Thyroid gland (tissue), 4 donors: ENCODE measurements around the gene ZBTB7B.
A peak's percentile ranks its signal among the peaks of the same experiment; 100 is the strongest.

Experiments used
- POLR2A ChIP-seq, 2 donors: fragments of 450-650 bp; IDR thresholded peaks; one replicate each; pipeline ENCODE4 v1.6.1; 2017; ENCODE audit warnings: antibody characterized with exemption in 2 of 2, mild to moderate bottlenecking in 2 of 2, moderate library complexity in 1 of 2
- TF ChIP-seq, protein P1 (sequence below), 6 experiments: fragments of 200-600 bp in 3 of 6; fragments of 450-650 bp in 3 of 6; sonication (generic) in 3 of 6; IDR thresholded peaks; one replicate each; pipeline ENCODE4 v1.5.1; 2016 to 2019; ENCODE audit warnings: antibody characterized with exemption in 6 of 6, mild to moderate bottlenecking in 2 of 6, inconsistent platforms in 1 of 6, moderate library complexity in 1 of 6

DNA sequence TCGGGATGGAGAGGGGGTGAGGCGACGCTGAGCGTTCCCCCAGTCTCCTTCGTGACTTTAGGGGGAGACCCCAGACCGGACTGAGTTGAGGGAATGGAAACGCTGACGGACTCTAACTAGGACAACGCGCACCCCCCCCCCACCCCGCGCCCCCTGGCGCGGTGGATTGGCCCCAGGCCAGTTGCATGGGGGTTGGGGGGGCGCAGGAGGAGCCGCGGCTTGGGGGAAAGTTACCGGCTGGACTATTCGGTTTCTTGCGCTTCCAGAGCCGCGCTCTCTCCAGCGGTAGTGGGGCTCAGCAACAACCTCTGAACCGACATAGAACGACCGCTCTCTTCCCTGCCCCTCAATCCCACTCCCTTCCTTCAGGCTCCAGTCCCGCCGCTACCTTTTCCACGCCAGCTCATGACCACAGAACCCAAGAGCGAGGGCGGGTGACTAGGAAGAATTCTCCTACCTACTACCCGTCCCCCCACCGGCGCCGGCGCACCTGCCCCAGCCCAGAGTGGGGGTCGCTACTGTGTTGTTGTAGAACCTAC lies 694 bp downstream of the ZBTB7B start:
- TF ChIP-seq, protein P1, sequence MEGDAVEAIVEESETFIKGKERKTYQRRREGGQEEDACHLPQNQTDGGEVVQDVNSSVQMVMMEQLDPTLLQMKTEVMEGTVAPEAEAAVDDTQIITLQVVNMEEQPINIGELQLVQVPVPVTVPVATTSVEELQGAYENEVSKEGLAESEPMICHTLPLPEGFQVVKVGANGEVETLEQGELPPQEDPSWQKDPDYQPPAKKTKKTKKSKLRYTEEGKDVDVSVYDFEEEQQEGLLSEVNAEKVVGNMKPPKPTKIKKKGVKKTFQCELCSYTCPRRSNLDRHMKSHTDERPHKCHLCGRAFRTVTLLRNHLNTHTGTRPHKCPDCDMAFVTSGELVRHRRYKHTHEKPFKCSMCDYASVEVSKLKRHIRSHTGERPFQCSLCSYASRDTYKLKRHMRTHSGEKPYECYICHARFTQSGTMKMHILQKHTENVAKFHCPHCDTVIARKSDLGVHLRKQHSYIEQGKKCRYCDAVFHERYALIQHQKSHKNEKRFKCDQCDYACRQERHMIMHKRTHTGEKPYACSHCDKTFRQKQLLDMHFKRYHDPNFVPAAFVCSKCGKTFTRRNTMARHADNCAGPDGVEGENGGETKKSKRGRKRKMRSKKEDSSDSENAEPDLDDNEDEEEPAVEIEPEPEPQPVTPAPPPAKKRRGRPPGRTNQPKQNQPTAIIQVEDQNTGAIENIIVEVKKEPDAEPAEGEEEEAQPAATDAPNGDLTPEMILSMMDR (IDR thresholded peaks at IDR 0.05): no peak
- peak in 1 of 2 donors; percentile 33 for TF ChIP-seq POLR2A (IDR thresholded peaks at IDR 0.05)
